ENCODE results near the gene GUCA2B. TPM values are rescaled to one million over a fixed set of nuclear protein-coding genes. Genes with fewer than 3 reads are reported as not detected.

Gene GUCA2B
- total RNA-seq, 2 experiments from 2014 or later = not detected

- DNase-seq = no peak
These were observed 9.0 kb downstream of the GUCA2B start for GRCh38 chr1:42162181-42162580.

GRCh38 chr1:42163114-42163513, 9.9 kb downstream of the GUCA2B start:
- DNase-seq (no peak), ATAC-seq (ENCODE audit: poor library complexity) (no peak)
- H3K4me3 Mint-ChIP-seq = no peak overlapping the region
- H3K9me3 ChIP-seq (ENCODE audit: control insufficient read depth in 1 of 2, insufficient read depth in 1 of 2, low read length in 2 of 2) = peaks cover 0 to 8% of the 10 kb centered on the region in 2 experiments
- POLR2A ChIA-PET = no interaction called here
- no peak overlapping the region for H3K4me3 ChIP-seq (ENCODE audit: low read length)
- TF ChIP-seq CTCF (IDR thresholded peaks at IDR 0.05) = no peak
- H3K27ac ChIP-seq (ENCODE audit: low read depth in 1 of 2, low read length in 2 of 2) = no peak overlapping the region
- CTCF ChIA-PET = interaction anchor here (1.7 kb wide), 1 partner anchor 10 kb away, joined by 4 read pairs; no protein-coding TSS in a partner anchor
- no peaks in the 10 kb centered on the region for H3K27me3 ChIP-seq (ENCODE audit: control insufficient read depth in 1 of 2, insufficient read depth in 2 of 2, low read length in 2 of 2)
- intact Hi-C loops (cut with DNase I, micrococcal nuclease) = no loop called here
- H3K4me1 Mint-ChIP-seq (ENCODE audit: low read depth) = peaks cover under 1% of the 10 kb centered on the region
- peaks cover 4% of the 10 kb centered on the region for H3K27me3 Mint-ChIP-seq
- no peaks in the 10 kb centered on the region for H3K36me3 ChIP-seq (ENCODE audit: insufficient read depth, low read length)
- H3K27ac Mint-ChIP-seq = no peak overlapping the region
- peaks cover 5% of the 10 kb centered on the region for H3K9me3 Mint-ChIP-seq
- H3K4me1 ChIP-seq (ENCODE audit: insufficient read depth, low read length) = no peaks in the 10 kb centered on the region
- H3K36me3 Mint-ChIP-seq (ENCODE audit: low read depth) = no peaks in the 10 kb centered on the region

More at GRCh38 chr1:42162181-42162580, 9.0 kb downstream of the GUCA2B start:
- H3K4me1 Mint-ChIP-seq (ENCODE audit: low read depth) = peaks cover 7% of the 10 kb centered on the region
- H3K27ac Mint-ChIP-seq = no peak overlapping the region
- peaks cover 4% of the 10 kb centered on the region for H3K27me3 Mint-ChIP-seq
- H3K4me1 ChIP-seq (ENCODE audit: insufficient read depth, low read length) = peaks cover 3% of the 10 kb centered on the region
- H3K9me3 Mint-ChIP-seq = peaks cover 5% of the 10 kb centered on the region
- H3K36me3 ChIP-seq (ENCODE audit: insufficient read depth, low read length) = no peaks in the 10 kb centered on the region
- no peak for ATAC-seq (ENCODE audit: poor library complexity)
- no peaks in the 10 kb centered on the region for H3K27me3 ChIP-seq (ENCODE audit: control insufficient read depth in 1 of 2, insufficient read depth in 2 of 2, low read length in 2 of 2)
- H3K27ac ChIP-seq (ENCODE audit: low read depth in 1 of 2, low read length in 2 of 2) = no peak overlapping the region
- CTCF ChIA-PET = no interaction called here
- intact Hi-C loops (cut with DNase I, micrococcal nuclease) = no loop called here
- peaks cover 0 to 8% of the 10 kb centered on the region in 2 experiments for H3K9me3 ChIP-seq (ENCODE audit: control insufficient read depth in 1 of 2, insufficient read depth in 1 of 2, low read length in 2 of 2)
- TF ChIP-seq CTCF (IDR thresholded peaks at IDR 0.05) = no peak
- POLR2A ChIA-PET = no interaction called here
- H3K4me3 ChIP-seq (ENCODE audit: low read length) = no peak overlapping the region
- no peaks in the 10 kb centered on the region for H3K36me3 Mint-ChIP-seq (ENCODE audit: low read depth)
- no peak overlapping the region for H3K4me3 Mint-ChIP-seq

GRCh38 chr1:42163536-42164503, 10.6 kb downstream of the GUCA2B start:
- ChIA-PET POLR2A (no interaction called here), CTCF (interaction anchor here (1.7 kb wide), 1 partner anchor 9 kb away, joined by 4 read pairs; no protein-coding TSS in a partner anchor)
- no peaks in the 10 kb centered on the region for H3K4me1 Mint-ChIP-seq (ENCODE audit: low read depth)
- H3K27ac ChIP-seq (ENCODE audit: low read depth in 1 of 2, low read length in 2 of 2) = no peak overlapping the region
- no peaks in the 10 kb centered on the region for H3K4me1 ChIP-seq (ENCODE audit: insufficient read depth, low read length)
- TF ChIP-seq CTCF (IDR thresholded peaks at IDR 0.05) = no peak
- H3K27me3 Mint-ChIP-seq = peaks cover 4% of the 10 kb centered on the region
- intact Hi-C loops (cut with DNase I, micrococcal nuclease) = no loop called here
- ATAC-seq (ENCODE audit: poor library complexity) = no peak
- H3K4me3 Mint-ChIP-seq = no peak overlapping the region
- no peaks in the 10 kb centered on the region for H3K36me3 ChIP-seq (ENCODE audit: insufficient read depth, low read length)
- no peak overlapping the region for H3K4me3 ChIP-seq (ENCODE audit: low read length)
- H3K9me3 ChIP-seq (ENCODE audit: control insufficient read depth in 1 of 2, insufficient read depth in 1 of 2, low read length in 2 of 2) = peaks cover 0 to 8% of the 10 kb centered on the region in 2 experiments
- DNase-seq = peak in 1 of 14 experiments; percentile 4
- H3K36me3 Mint-ChIP-seq (ENCODE audit: low read depth) = no peaks in the 10 kb centered on the region
- no peaks in the 10 kb centered on the region for H3K27me3 ChIP-seq (ENCODE audit: control insufficient read depth in 1 of 2, insufficient read depth in 2 of 2, low read length in 2 of 2)
- H3K9me3 Mint-ChIP-seq = peaks cover 5% of the 10 kb centered on the region
- no peak overlapping the region for H3K27ac Mint-ChIP-seq

Data from CD4-positive, alpha-beta T cell (primary cell).